ENCODE results near the gene CHRND.

GRCh38 chr2:232520489-232520888 lies 5.5 kb upstream of the CHRND start:
- no peak for TF ChIP-seq EZH2 (IDR thresholded peaks at IDR 0.05; ENCODE audit: borderline replicate concordance, insufficient read depth, low read length, poor library complexity, severe bottlenecking)
- no peak for TF ChIP-seq MXI1 (conservative IDR thresholded peaks at IDR 0.05; ENCODE audit: poor library complexity, severe bottlenecking)
- TF ChIP-seq CTCF (IDR thresholded peaks at IDR 0.05; ENCODE audit: poor library complexity, severe bottlenecking): no peak
- TF ChIP-seq POLR2AphosphoS5 (IDR thresholded peaks at IDR 0.05): no peak
- TF ChIP-seq TAF1 (IDR thresholded peaks at IDR 0.05; ENCODE audit: low read depth): no peak
- no peak for TF ChIP-seq EP300 (conservative IDR thresholded peaks at IDR 0.05; ENCODE audit: poor library complexity, severe bottlenecking)
- no peak for TF ChIP-seq RAD21 (conservative IDR thresholded peaks at IDR 0.05)
- TF ChIP-seq SMC3 (conservative IDR thresholded peaks at IDR 0.05; ENCODE audit: poor library complexity): no peak
- TF ChIP-seq REST (IDR thresholded peaks at IDR 0.05; ENCODE audit: borderline replicate concordance): no peak

Data from neural cell (in vitro differentiated cells).